Endothelial cell of umbilical vein (primary cell): ENCODE results near the gene SLC35B2. TPM values are rescaled to one million over a fixed set of nuclear protein-coding genes. Genes with fewer than 3 reads are reported as not detected.

Source experiments
- BruUV-seq: library from RNA; stranded (reverse); fragments of 400-500 nt; replicated peaks from 2 replicates; lab custom pipeline; 2021; lab: Mats Ljungman, UMichigan
- CTCF ChIA-PET: fragments of 300-600, 350-600 bp; sonication (Branson Sonifier 250); formaldehyde crosslinking; loops from one replicate; lab custom pipeline; 2021; ENCODE audit warnings: antibody characterized with exemption, inconsistent platforms; lab: Charles Lee
- POLR2A ChIA-PET: fragments of 300-600, 350-600 bp; sonication (Branson Sonifier 250); formaldehyde crosslinking; loops from one replicate; lab custom pipeline; 2021; ENCODE audit warnings: antibody characterized with exemption, inconsistent platforms; lab: Charles Lee
- DNase-seq: peaks from one replicate; pipeline ENCODE4 v3.0.0-alpha.2; 2011; ENCODE audit warnings: low read depth, low spot score
- FAIRE-seq: peaks from 2 replicates; lab custom pipeline; 2011; peaks lifted over from hg19 to GRCh38; lab: Jason Lieb, UNC
- H2AFZ ChIP-seq: 2 replicates; pipeline ENCODE4 v1.6.0; 2012; ENCODE audit warnings: low read depth, low read length, control low read depth, inconsistent platforms
- H3K27ac ChIP-seq: 2 replicates; pipeline ENCODE4 v1.5.1; 2011; ENCODE audit warnings: low read depth, mild to moderate bottlenecking, control low read depth, low read length, moderate library complexity; ENCODE audit not compliant: insufficient read depth
- H3K27me3 ChIP-seq, 2 experiments: 2 replicates each; pipeline versions ENCODE4 v1.6.0 to v1.6.1; 2011; ENCODE audit warnings: low read length in 2 of 2, mixed read lengths in 1 of 2; ENCODE audit not compliant: control insufficient read depth in 2 of 2, insufficient read depth in 2 of 2
- H3K36me3 ChIP-seq, 2 experiments: 2 replicates in 1 of 2; 3 replicates in 1 of 2; pipeline ENCODE4 v1.5.1; 2011; ENCODE audit warnings: low read length in 2 of 2, mild to moderate bottlenecking in 1 of 2, moderate library complexity in 1 of 2; ENCODE audit not compliant: control insufficient read depth in 2 of 2, insufficient read depth in 2 of 2; ENCODE audit errors: extremely low read depth in 1 of 2
- H3K4me1 ChIP-seq: 3 replicates; pipeline ENCODE4 v1.5.1; 2011; ENCODE audit warnings: mild to moderate bottlenecking, low read length; ENCODE audit not compliant: control insufficient read depth, insufficient read depth; ENCODE audit errors: extremely low read depth
- H3K4me2 ChIP-seq: 2 replicates; pipeline ENCODE4 v1.6.1; 2011; ENCODE audit warnings: low read length, control low read depth, mixed read lengths; ENCODE audit not compliant: insufficient read depth
- H3K4me3 ChIP-seq, 3 experiments: fragments of 200-600 bp in 1 of 3; sonication (generic), shearing (Covaris generic) in 1 of 3; replicated peaks in 1 of 3; 2 replicates each; pipeline ENCODE4 v1.5.1; 2011 to 2016; ENCODE audit warnings: control low read depth in 3 of 3, low read length in 3 of 3, mild to moderate bottlenecking in 2 of 3, inconsistent platforms in 1 of 3, low read depth in 1 of 3, moderate library complexity in 1 of 3; ENCODE audit not compliant: insufficient read depth in 1 of 3
- H3K79me2 ChIP-seq: 2 replicates; pipeline ENCODE4 v1.6.0; 2012; ENCODE audit warnings: low read length, inconsistent platforms; ENCODE audit not compliant: control insufficient read depth, insufficient read depth
- H3K9ac ChIP-seq: replicated peaks from 2 replicates; pipeline ENCODE3; 2011; ENCODE audit warnings: low read length, control low read depth; ENCODE audit not compliant: insufficient read depth; ENCODE audit errors: extremely low read depth
- H3K9me1 ChIP-seq: replicated peaks from 3 replicates; pipeline ENCODE4 v1.6.0; 2011; ENCODE audit warnings: mild to moderate bottlenecking, low read length; ENCODE audit not compliant: control insufficient read depth, insufficient read depth; ENCODE audit errors: extremely low read depth
- H3K9me3 ChIP-seq: replicated peaks from 2 replicates; pipeline ENCODE4 v1.5.1; 2012; ENCODE audit warnings: low read length, inconsistent platforms; ENCODE audit not compliant: control insufficient read depth, insufficient read depth
- H4K20me1 ChIP-seq: replicated peaks from 2 replicates; pipeline ENCODE3; 2011; ENCODE audit warnings: mild to moderate bottlenecking, low read length; ENCODE audit not compliant: control insufficient read depth, insufficient read depth; ENCODE audit errors: extremely low read depth
- EZH2 ChIP-seq: IDR thresholded peaks from 2 replicates; pipeline ENCODE4 v1.6.1; 2012; ENCODE audit warnings: borderline replicate concordance, low read depth, mild to moderate bottlenecking, moderate library complexity, low read length, inconsistent platforms; ENCODE audit not compliant: severe bottlenecking
- FOS ChIP-seq: IDR thresholded peaks from 2 replicates; pipeline ENCODE4 v1.6.1; 2011; ENCODE audit warnings: mild to moderate bottlenecking, low read length, moderate library complexity, borderline replicate concordance; ENCODE audit not compliant: insufficient read depth
- GATA2 ChIP-seq: IDR thresholded peaks from 2 replicates; pipeline ENCODE4 v1.7.0; 2011; ENCODE audit warnings: low read depth, mild to moderate bottlenecking, moderate library complexity, mixed read lengths, low read length; ENCODE audit not compliant: insufficient read length, insufficient read depth
- JUN ChIP-seq: IDR thresholded peaks from 2 replicates; pipeline ENCODE4 v1.6.1; 2011; ENCODE audit warnings: borderline replicate concordance, low read depth; ENCODE audit not compliant: insufficient read length, insufficient read depth
- MYC ChIP-seq: IDR thresholded peaks from one replicate; pipeline ENCODE4 v1.6.1; 2011; ENCODE audit warnings: mild to moderate bottlenecking, low read depth, low read length
- POLR2A ChIP-seq: IDR thresholded peaks from 2 replicates; pipeline ENCODE4 v1.6.1; 2012; ENCODE audit warnings: low read depth, mild to moderate bottlenecking, control low read depth, low read length
- POLR2AphosphoS5 ChIP-seq: IDR thresholded peaks from 2 replicates; pipeline ENCODE4 v1.6.1; 2012; ENCODE audit warnings: low read depth, mild to moderate bottlenecking, control low read depth, low read length, moderate library complexity; ENCODE audit not compliant: insufficient read depth
- dilution Hi-C: fragments of 300-500 bp; cut with MboI; formaldehyde crosslinking; loops from one replicate; pipeline ENCODE4 v1.15.0; 2019; ENCODE audit warnings: low sequenced_read_pairs; ENCODE audit not compliant: extremely low pct_ligation_motif_present
- intact Hi-C: fragments of 100-400 bp; cut with micrococcal nuclease; formaldehyde crosslinking; loops from one replicate; pipeline ENCODE4 v1.10.0; 2022
- polyA plus RNA-seq, 4 experiments: library from polyadenylated mRNA; depleted of rRNA in 3 of 4; stranded (reverse) in 3 of 4; unstranded in 1 of 4; fragments of >200 nt; gene quantifications; 2 replicates each; pipeline versions ENCODE4 v1.2.1 to v1.2.3, GENCODE V29; 2011 to 2012; ENCODE audit warnings: missing spikeins in 1 of 4
- total RNA-seq: library from RNA; stranded (reverse); gene quantifications from 2 replicates; pipeline ENCODE4 v1.2.3, GENCODE V29; 2021
- TF ChIP-seq, protein P1 (sequence below): IDR thresholded peaks from 2 replicates; pipeline ENCODE4 v1.6.1; 2011; ENCODE audit not compliant: insufficient read depth, insufficient read length
- TF ChIP-seq, protein P2 (sequence below), 2 donors: IDR thresholded peaks; 1 replicate in 1 of 2; 2 replicates in 1 of 2; pipeline ENCODE4 v1.5.1; 2011; ENCODE audit warnings: low read length in 2 of 2, mild to moderate bottlenecking in 2 of 2, moderate library complexity in 2 of 2, control low read depth in 1 of 2, inconsistent platforms in 1 of 2, low read depth in 1 of 2; ENCODE audit not compliant: insufficient read depth in 1 of 2; ENCODE audit errors: extremely low read depth in 1 of 2

Gene SLC35B2
- total and polyA plus RNA-seq, 2 donors (not counting 3 experiments of a cell fraction or from before 2014, with no cell fraction given), result 53.4 to 112 TPM

DNA sequence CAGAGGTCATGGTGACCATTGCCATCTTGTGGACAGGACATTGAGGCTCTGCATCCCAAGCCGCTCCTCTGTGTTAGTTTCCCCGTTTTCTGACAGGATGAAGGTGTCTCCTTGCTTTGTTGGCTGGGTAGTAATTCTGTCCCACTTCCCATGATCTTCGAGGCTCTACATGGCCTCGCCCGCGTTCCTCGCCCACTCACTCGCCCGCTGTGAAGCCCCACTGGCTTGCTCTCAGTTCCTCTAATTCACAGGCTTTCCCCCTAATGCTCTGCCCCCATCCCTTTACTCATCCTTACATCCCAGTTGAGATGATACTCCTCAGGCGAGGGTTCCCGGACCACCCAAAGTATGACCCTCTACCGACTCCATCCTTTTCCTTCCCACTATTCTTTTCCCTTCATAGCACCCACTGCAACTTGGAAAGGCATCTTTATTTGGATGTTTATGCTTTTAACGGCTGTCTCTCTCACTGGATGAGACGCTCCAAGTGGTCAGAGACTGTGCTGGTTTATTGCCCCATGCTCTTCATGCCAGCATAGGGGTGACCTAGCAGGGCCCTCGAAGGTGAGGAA is 511 bp upstream of the SLC35B2 start:
- peak overlapping the region; percentile 41 for H2AFZ ChIP-seq
- no peak overlapping the region for H3K27ac ChIP-seq
- H4K20me1 ChIP-seq, result no peaks in the 10 kb centered on the region
- H3K27me3 ChIP-seq, result no peaks in the 10 kb centered on the region
- ChIA-PET POLR2A (interaction anchor here (1.3 to 2.9 kb wide), 2 partner anchors 11 to 161 kb away, joined by 3 to 49 read pairs; partner anchors contain the start of gene HSP90AB1), CTCF (interaction anchor here (1.7 to 3.3 kb wide), 4 partner anchors 10 to 158 kb away, joined by 6 to 38 read pairs (median 13); partner anchors contain the start of gene HSP90AB1)
- BruUV-seq, result no TSS peak
- dilution Hi-C loops (no loop called here), intact Hi-C loops (loop anchor here (1.0 to 2.0 kb wide), 2 partner anchors 37 to 86 kb away; no protein-coding TSS in a partner anchor)
- no peaks in the 10 kb centered on the region for H3K9me1 ChIP-seq
- peak overlapping the region; percentile 3 for H3K4me2 ChIP-seq
- no peak for TF ChIP-seq POLR2AphosphoS5
- TF ChIP-seq, protein P1, sequence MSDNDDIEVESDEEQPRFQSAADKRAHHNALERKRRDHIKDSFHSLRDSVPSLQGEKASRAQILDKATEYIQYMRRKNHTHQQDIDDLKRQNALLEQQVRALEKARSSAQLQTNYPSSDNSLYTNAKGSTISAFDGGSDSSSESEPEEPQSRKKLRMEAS, result no peak
- no peak for TF ChIP-seq JUN
- TF ChIP-seq, protein P2, sequence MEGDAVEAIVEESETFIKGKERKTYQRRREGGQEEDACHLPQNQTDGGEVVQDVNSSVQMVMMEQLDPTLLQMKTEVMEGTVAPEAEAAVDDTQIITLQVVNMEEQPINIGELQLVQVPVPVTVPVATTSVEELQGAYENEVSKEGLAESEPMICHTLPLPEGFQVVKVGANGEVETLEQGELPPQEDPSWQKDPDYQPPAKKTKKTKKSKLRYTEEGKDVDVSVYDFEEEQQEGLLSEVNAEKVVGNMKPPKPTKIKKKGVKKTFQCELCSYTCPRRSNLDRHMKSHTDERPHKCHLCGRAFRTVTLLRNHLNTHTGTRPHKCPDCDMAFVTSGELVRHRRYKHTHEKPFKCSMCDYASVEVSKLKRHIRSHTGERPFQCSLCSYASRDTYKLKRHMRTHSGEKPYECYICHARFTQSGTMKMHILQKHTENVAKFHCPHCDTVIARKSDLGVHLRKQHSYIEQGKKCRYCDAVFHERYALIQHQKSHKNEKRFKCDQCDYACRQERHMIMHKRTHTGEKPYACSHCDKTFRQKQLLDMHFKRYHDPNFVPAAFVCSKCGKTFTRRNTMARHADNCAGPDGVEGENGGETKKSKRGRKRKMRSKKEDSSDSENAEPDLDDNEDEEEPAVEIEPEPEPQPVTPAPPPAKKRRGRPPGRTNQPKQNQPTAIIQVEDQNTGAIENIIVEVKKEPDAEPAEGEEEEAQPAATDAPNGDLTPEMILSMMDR (IDR thresholded peaks at IDR 0.05; ENCODE audit: extremely low read depth in 1 of 2, insufficient read depth in 1 of 2, low read depth in 1 of 2, low read length in 2 of 2), result no peak
- TF ChIP-seq MYC, result no peak
- no peak for TF ChIP-seq FOS
- no peak for TF ChIP-seq POLR2A
- no peak for TF ChIP-seq GATA2
- TF ChIP-seq EZH2, result no peak
- DNase-seq (no peak), FAIRE-seq (peak; percentile 67)
- H3K4me3 ChIP-seq, result peak overlapping the region in 2 of 3 experiments; percentile 21 to 89
- H3K9ac ChIP-seq, result peak overlapping the region; percentile 25
- peaks cover 21% of the 10 kb centered on the region for H3K4me1 ChIP-seq
- peaks cover 18 to 43% of the 10 kb centered on the region in 2 experiments for H3K36me3 ChIP-seq
- H3K79me2 ChIP-seq, result peaks cover 31% of the 10 kb centered on the region
- no peaks in the 10 kb centered on the region for H3K9me3 ChIP-seq
